ENCODE measurements around the gene RYR3. TPM values are rescaled to one million over a fixed set of nuclear protein-coding genes. Genes with fewer than 3 reads are reported as not detected.

RYR3 gene
- total and polyA plus RNA-seq, 2 of the 13 experiments (the other 11 are each of a cell fraction or from before 2014, with no cell fraction given) = not detected

DNA sequence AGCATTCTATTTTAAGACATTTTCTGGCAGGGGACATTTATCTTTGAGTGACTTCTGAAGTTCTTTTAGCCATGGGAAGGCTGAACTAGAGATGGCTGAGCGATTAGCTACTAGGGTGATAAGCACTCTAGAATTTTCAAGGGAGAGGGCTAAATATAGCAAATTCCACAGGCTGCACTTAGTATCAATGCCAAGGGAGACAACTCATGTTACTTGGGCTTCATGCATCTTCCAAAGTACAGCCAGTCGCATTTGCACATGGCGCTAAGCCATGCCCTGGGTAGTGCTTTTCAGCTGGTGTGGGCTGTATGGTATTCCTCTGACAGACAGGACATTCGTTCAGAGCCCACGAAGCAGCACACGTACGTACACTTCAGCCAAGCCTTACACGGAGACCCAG lies 69.6 kb downstream of the RYR3 start (continued):
- no peak for TF ChIP-seq SNRNP70 (IDR thresholded peaks at IDR 0.05; ENCODE audit: low read depth, low read length)

- ATAC-seq = no peak
- Histone ChIP-seq H3K9me3 (ENCODE audit: low read length) (no peaks in the 10 kb centered on the region), H3K4me1 (ENCODE audit: insufficient read depth, low read length) (no peaks in the 10 kb centered on the region), H3K27me3 (ENCODE audit: control insufficient read depth in 1 of 2, insufficient read depth in 2 of 2, low read length in 2 of 2) (no peaks in the 10 kb centered on the region; a peak in 1 of 5 replicates), H3K27ac (ENCODE audit: extremely low read length, insufficient read depth, low read length) (no peak overlapping the region), H4K20me1 (ENCODE audit: insufficient read depth, low read length) (no peaks in the 10 kb centered on the region), H3K36me3 (replicated peaks in 1 of 2; ENCODE audit: control insufficient read depth in 1 of 2, insufficient read depth in 2 of 2, low read length in 2 of 2) (no peaks in the 10 kb centered on the region), H3K79me2 (ENCODE audit: insufficient read depth, low read length) (no peaks in the 10 kb centered on the region), H3K4me2 (ENCODE audit: low read depth, low read length) (no peak overlapping the region), H3K4me3 (replicated peaks in 1 of 3; ENCODE audit: insufficient read depth in 1 of 3, low read depth in 2 of 3, low read length in 3 of 3) (no peak overlapping the region), H2AFZ (ENCODE audit: low read length) (no peak overlapping the region), H3K9ac (ENCODE audit: insufficient read depth, low read depth, low read length) (no peak overlapping the region)
- intact Hi-C loops (cut with micrococcal nuclease; ENCODE audit: unreplicated experiment) = no loop called here
- CTCF ChIA-PET (ENCODE audit: low intra/inter-chr PET ratio, low total read pairs) = no interaction called here
- no peak for DNase-seq (ENCODE audit: low spot score)
- POLR2A ChIA-PET = no interaction called here
- FAIRE-seq = no peak
- no peak for TF ChIP-seq ZBTB1 (CRISPR knock-in tag; IDR thresholded peaks at IDR 0.05; ENCODE audit: borderline replicate concordance)
- TF ChIP-seq TAF1 (CRISPR knock-in tag; IDR thresholded peaks at IDR 0.05) = no peak
- TF ChIP-seq ZNF121 (CRISPR knock-in tag; IDR thresholded peaks at IDR 0.05) = no peak
- TF ChIP-seq CREB1 (IDR thresholded peaks at IDR 0.05) = 0 out of 2 replicates have a peak, but pooled peaks have one; percentile 13
- no peak for TF ChIP-seq CREB1 (CRISPR knock-in tag; IDR thresholded peaks at IDR 0.05)
- no peak for TF ChIP-seq BCL6 (CRISPR knock-in tag; IDR thresholded peaks at IDR 0.05)
- TF ChIP-seq ZFP1 (CRISPR knock-in tag; IDR thresholded peaks at IDR 0.05) = no peak
- TF ChIP-seq SRF (IDR thresholded peaks at IDR 0.05; ENCODE audit: low read depth, low read length) = no peak
- TF ChIP-seq ATF7 (IDR thresholded peaks at IDR 0.05) = peak; percentile 93
- no peak for TF ChIP-seq ATF7 (CRISPR knock-in tag; IDR thresholded peaks at IDR 0.05)
- 8% methylated on average over 3 of the region's 3 CpGs for WGBS (ENCODE audit: low lambda C conversion rate)
- in situ Hi-C loops (cut with HindIII; ENCODE audit: extremely low pct_ligation_motif_present, low pct_unique_long_range_greater_than_20kb) = no loop called here
- BruUV-seq (replicated peaks) = no TSS peak
Measured at GRCh38 chr15:33382491-33382890, 71.7 kb downstream of the RYR3 start.

Measured in HepG2 (cell line).